HG03064 (cell line): Measurements from ENCODE around the gene KIF13A.
"Not testable (repeated sequence)": the region's sequence is repeated elsewhere in the genome, so short reads cannot be mapped to it uniquely, and the experiment has no call there.

ENCODE experiments used
- ATAC-seq: cut with Tn5 transposase; IDR thresholded peaks from one replicate; pipeline ENCODE4 v1.9.1; 2021; ENCODE audit warnings: low read depth; ENCODE audit not compliant: unreplicated experiment

The KIF13A gene

DNA sequence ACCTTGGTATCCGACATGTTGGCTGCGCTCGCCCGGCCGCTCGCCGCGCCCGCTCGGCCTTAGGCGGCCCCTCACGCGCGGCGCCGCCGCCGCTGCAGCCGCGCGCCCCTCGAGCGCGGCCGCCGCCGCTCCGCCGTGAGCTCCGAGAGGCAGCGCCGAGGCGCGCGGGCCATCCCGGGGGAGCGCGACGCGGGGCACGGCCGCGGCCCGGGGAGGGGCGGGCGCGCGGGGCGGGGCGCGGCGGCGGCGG, at the start of gene KIF13A:
Gene KIF13A (minus strand): TSS at position 189 of the 250 bp plus-strand sequence. CDS start 172 bp downstream, at position 17.
- no peak for ATAC-seq

DNA sequence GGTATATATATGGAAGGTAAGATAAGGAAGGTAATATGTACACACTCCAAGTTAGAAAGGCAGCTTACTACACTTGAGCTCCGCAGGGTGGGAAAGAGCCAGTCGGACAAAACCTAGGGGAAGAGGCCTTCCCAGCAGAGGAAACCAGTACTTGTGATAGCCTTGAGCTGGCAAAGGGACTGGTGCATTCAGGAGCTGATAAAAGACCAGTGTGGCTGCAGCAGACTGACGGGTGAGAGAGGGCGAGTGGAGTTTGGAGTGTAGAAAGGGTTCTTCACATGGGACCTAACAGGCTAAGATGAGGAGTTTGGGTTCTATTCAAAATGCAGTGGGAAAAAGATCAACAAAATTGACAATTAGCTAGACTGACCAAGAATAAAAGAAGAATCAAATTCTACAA, 49.3 kb upstream of the KIF13A start:
- no peak for ATAC-seq

DNA sequence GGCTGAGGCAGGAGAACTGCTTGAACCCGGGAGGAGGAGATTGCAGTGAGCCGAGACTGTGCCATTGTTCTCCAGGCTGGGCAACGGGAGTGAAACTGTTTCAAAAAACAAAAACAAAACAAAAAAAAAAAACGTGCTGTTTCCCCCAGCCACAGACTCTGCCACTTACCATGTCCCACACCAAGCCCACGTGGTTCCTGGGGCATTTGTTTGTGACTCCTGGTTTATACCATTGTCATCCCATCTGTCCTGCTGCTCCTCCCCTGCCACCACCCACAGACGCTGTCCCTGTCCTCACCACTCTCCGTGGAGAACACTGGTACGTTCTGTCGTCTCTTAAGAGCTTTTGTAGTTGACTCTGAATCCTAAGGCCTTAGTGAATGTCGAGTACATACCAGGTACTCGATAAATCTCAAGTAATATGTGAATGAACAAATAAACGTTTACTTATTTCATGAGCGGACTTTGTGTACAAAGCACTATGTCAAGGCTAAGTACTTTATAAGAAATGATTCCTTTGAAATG, 48.0 kb upstream of the KIF13A start:
- ATAC-seq = no peak

DNA sequence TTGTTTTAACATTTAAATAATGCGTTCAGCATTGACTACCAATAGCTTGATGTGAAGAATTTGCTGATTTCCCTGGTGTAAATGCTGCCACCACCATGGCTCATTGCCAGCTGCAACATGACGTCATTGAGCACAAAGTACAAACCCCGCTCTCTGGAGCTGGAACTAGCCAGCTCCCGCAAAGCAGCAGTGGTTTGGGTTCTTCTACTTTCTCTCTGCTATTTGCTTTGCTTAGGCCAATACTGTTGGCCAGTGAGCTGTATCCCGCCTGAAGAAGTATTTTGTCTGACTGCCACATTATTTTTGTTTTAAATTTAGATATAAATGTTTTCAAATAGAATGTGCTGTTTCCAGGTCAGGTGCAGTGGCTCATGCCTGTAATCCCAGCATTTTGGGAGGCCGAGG, 47.4 kb upstream of the KIF13A start:
- no peak for ATAC-seq

DNA sequence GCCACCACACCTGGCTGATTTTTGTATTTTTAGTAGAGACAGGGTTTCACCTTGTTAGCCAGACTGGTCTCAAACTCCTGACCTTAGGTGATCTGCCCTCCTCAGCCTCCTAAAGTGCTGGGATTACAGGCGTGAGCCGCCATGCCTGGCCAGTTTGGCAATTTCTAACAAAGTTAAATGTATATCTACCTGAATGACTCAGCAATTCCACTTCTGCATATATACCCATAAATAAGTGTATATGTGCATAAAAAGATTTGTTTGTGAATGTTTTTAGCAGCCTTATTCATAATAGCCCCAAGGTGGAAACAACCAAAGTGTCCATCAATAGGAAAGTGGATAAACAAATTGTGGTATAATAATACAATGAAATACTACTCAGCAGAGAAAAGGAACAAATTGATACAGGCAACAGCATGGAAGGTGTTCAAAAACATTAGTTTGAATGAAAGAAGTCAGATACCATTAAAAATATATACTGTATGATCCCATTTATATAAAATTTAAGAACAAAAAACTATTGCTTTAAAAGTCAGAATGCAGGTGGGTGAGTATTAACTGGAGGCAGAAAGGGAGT, 44.3 kb upstream of the KIF13A start:
- no peak for ATAC-seq

DNA sequence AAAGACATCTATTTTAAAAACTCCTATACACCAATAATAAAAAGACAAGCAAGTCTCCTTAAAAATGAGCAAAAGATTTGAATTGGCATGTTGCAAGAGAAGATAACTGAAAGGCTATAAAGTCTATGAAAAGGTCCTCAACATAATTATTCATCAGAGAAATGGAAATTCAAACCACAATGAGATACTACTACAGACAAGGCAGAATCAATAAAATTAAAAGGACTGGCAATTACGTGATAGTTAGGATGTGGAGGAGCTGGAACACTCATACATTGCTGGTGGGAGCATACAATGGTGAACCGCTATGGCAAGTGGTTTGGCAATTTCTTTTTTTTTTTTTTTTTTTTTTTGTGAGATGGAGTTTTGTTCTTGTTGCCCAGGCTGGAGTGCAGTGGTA, 43.8 kb upstream of the KIF13A start:
- ATAC-seq = no peak

DNA sequence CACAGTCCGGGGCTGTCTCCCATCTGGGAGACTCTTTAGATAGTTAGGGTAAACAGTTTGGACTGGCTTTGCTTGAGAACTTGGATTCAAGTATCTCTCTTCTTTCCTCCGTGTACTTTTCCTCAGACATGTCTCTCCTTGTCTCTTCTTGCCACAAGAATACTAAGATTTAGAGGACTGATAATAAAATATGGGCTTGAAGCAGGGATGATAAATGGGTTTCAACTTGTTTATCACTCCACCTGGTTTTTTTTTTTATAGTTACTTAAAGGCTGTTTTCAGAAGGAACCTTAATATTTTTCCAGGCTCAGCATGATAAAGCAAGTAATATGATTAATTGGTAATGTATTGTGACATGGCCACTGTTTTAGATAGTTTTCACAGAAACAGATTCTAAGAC, 40.9 kb upstream of the KIF13A start:
- no peak for ATAC-seq

DNA sequence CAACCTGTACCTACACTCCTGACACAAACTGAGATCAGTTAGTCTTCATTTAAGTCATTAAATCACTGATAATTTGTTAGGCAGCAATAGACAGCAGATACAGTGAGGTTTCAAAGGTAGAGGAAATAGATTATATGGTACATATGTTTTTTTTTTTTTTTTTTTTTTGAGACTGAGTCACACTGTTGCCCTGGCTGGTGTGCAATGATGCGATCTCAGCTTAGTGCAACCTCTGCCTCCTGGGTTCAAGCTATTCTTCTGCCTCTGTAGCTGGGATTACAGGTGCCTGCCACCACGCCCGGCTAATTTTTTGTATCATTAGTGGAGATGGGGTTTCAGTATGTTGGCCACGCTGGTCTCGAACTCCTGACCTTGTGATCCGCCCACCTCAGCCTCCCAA, 38.2 kb upstream of the KIF13A start:
- no peak for ATAC-seq

DNA sequence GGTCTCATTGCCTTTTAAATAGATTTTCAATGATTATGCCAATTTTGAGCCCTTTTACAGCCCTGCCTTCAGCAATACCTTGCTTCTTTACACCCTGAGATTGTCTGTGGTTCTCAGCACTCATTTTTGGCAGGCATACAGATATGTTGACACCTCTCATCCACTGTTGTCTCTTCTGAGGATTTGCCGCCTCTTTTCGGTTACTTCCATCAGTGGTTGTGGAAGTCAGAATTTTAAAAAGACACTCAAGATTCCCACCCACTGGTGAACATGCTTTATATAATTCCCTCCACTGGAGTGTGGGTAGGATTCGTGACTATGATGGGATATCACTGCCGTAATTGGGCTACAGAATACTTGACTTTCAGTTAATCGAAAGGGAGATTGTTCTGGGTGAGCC, 37.4 kb upstream of the KIF13A start:
- no peak for ATAC-seq

DNA sequence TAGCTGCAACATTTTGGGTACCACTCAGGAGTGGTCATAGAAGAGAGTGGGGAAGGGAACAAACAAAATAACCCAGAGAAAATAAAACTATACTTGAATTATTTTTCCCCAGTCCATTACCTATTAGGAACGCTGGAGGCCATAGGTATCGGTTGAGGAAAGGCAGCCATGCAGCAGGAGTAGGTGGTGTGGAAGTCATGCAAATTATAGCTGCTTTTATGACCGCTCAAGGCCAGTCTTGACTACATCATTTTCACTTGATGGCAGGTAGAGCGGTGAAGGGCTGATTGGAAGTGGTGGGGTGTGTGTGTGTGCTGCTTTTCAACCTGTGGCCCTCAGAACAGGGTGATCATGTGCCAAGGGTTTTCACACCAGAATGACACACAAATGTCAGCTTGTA, 36.5 kb upstream of the KIF13A start:
- no peak for ATAC-seq

DNA sequence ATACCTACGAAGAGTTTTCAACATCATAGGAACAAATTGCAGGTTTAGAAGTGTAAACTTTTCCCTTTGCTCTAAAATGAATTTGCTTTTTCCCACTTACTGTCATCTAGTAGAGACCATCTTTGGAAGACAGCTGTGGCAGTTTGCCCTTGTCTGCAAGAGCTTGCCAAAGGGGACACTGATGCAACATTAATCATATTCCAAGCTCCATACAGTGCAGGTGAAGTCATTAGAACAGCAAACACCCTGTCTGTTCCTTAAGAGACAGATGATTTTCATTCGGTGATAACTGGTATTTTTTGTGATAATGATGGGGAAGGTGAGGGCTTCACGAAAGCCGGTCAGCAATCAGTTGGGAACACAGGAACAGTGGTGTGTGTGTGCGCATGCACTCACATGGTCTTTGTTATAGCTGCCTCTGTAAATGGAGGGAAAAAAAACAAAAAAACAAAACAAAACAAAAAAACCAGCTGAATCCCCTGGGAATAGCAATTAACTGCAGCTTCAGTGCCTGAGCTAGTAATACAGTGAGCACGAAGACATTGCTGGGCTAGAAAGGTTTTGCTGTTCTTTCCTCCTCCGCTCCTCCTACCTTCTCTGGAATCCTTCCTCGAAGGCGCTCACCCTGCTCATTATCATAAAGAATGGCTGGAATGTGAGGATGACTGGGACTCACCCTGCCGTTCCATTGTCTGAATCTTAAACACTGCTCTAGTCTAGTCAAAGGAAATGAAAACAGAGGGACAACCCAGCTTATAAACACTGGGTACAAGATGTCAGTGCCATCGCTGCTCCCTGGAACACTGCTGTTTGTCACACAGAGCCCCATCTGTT, 35.2 kb upstream of the KIF13A start:
- ATAC-seq = no peak

DNA sequence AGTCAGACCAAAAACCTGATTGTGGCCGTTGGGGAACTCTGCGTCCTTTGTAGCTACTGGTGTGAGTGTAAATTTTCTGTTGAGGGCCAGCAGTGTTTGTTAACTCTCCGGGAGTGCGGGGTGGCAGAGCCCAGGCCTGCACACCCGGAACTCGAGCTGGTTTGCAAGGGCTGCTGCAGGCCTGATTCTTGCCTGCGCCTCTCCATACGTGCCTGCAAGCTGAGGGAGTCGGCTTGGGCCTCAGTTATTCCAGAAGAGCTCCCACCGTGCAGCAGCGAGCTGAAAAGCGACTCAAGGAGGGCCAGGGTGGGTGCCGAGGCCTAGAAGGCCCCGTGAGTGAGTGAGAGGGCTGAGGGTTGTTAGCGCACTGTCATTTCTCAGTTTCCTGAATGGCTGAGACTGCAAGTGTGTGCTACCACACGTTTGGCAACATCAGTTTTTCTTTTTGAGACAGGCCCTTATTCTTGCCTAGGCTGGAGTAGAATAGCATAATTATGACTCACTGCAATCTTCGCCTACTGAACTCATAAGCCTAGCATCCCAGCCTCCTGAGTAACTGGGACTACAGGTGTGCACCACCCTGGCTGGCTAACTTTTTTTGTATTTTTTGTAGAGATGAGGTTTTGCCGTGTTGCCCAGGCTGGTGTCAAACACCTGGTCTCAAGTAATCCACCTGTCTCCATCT, 33.9 kb upstream of the KIF13A start:
- ATAC-seq = no peak

DNA sequence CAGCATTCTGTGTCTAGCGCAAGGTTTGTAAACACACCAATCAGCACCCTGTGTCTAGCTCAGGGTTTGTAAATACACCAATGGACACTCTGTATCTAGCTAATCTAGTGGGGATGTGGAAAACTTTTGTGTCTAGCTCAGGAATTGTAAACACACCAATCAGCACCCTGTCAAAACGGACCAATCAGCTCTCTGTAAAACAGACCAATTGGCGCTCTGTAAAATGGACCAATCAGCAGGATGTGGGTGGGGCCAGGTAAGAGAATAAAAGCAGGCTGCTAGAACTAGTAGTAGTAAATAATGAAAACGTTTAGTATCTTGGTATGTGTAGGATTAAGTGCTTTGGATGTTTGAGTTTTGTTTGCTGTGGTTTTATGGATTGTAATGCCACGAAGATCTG, 33.1 kb upstream of the KIF13A start:
- ATAC-seq = not testable (repeated sequence)

DNA sequence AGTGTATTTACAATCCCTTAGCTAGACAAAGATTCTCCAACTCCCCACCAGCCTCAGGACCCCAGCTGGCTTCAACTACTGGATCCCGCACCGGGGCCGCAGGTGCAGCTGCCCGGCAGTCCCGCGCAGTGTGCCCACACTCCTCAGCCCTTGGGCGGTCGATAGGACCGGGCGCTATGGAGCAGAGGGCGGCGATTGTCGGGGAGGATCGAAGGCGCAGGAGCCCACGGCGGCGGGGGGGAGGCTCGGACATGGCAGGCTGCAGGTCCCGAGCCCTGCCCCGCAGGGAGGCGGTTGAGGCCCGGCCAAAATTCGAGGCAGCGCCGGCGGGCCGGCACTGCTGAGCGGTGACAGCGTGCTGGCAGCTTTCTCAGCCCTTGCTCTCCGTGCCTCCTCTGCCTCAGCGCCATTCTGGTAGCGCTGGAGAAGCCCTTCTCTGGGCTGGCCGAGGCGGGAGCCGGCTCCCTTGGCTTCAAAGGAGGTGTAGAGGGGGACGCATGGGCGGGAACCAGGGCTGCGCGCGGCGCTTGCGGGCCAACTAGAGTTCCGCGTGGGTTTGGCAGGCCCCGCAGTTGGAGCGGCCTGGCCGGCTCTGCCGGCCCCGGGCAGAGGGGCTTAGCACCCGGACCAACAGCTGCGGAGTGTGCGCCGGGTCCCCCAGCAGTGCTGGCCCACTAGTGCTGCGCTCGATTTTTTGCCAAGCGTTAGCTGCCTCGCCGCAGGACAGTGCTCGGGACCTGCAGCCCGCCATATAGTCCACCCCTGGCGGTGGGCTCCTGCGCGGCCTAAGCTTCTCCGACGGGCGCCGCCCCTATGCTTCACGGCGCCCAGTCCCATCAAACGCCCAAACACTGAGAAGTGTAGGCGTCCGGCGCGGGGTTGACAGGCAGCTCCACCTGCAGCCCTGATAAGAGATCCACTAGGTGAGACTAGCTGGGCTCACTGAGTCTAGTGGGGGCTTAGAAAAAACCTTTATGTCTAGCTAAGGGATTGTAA, 32.4 kb upstream of the KIF13A start:
- ATAC-seq = no peak

DNA sequence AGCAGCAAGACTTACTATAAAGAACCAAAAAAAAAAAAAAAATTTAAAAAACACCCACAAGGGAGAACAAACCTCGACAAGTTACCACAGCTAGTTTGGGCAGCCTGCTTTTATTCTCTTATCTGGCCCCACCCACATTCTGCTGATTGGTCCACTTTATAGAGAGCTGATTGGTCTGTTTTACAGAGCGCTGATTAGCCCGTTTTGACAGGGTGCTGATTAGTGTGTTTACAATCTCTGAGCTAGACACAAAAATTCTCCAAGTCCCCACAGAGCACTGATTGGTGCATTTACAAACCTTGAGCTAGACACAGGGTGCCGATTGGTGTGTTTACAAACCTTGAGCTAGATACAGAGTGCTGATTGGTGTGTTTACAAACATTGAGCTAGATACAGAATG, 31.7 kb upstream of the KIF13A start:
- ATAC-seq = not testable (repeated sequence)

DNA sequence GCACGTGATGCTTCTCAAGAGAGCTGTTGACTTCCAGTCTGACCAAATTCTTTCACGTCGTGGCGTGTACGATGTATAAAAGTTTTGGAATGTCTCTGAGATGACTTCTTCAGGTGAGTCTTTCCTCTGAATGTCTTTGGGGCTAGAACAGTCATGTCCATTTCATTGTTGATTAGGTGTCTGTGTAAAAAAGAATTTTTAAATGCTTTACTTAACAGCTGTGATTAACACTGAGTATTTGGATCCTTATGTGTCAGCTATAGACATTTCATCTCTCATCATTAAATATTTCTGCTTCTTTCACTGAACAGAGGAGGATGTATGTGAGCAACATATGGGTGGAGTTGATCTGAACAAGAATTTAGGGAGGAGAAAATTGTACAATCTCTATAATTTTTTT, 29.3 kb upstream of the KIF13A start:
- no peak for ATAC-seq

DNA sequence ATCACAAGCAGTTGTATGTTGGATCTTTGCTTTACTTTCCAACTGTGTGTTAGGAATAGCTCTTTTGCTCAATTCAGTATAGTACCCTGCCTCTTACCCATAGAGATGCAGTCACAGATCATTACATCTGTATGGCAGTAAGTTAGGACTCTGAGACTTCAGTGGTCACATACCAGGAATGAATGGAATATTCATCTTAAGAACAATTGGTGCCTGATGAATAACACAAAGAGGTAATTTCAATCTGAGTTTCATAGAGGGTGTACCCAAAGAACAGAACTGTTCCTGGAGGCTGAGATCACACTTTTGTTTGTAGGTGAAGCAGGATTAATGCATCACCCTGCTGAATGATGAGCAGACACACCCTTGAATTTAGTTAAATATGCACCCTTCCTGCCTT, 28.7 kb upstream of the KIF13A start:
- no peak for ATAC-seq

DNA sequence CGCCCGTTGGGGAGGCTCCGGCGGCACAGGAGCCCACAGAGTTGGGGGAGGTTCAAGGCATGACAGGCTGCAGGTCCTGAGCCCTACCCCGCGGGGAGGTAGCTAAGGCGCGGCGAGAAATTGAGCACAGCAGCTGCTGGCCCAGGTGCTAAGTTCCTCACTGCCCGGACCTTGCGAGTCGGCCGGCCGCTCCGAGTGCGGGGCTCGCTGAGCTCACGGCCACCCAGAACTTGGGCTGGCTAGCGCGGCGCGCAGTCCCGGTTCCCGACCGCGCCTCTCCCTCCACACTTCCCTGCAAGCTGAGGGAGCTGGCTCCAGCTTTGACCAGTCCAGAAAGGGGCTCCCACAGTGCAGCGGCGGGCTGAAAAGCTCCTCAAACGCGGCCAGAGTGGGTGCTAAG, 23.9 kb upstream of the KIF13A start:
- no peak for ATAC-seq

DNA sequence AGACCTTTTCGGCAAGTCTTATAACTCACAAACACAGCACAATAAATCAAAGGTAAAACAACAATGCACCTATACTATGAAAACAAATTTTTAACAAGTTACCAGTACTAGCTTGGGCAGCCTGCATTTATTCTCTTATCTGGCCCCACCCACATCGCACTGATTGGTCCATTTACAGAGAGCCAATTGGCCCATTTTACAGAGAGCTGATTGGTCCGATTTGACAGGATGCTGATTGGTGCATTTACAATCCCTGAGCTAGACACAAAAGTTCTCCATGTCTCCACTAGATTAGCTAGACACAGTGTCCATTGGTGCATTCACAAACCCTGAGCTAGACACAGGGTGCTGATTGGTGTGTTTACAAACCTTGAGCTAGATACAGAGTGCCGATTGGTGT, 23.1 kb upstream of the KIF13A start:
- not testable (repeated sequence) for ATAC-seq

DNA sequence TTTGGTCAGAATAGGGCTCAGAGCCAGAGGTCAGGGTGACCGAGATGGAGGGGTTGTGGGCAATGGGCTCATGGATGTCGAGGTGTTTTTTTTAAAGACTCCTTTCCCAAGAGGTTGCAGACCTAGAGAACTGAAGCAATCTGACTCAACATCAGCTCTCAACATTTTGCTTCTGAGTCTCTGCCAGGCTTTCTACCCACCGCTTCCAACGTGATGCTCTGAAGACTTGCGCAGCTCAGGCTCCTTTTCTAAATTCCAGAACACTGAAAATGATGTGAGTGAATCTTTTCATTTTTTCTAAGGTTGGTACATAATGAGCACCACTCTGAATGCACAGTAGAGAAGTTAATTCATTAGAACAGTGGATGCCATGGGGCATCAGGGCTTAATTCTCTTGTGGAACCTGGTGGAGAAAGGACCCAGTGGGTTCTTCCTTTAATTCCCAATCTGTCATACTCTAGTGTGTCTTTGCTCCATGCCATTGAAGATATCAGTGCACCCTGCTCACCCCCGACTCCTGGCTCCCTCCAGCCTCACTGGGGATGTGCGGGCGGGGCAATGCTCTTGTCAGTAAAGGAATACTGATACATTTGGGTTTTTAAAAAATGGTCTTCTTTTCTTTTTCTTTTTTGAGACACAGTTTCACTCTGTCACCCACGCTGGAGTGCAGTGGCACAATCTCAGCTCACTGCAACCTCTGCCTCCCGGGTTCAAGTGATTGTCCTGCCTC, 17.0 kb upstream of the KIF13A start:
- no peak for ATAC-seq
